NCI-H460 (cell line): ENCODE results near the gene TARM1. TPM values are rescaled to one million over a fixed set of nuclear protein-coding genes. Genes with fewer than 3 reads are reported as not detected.
A peak's percentile ranks its signal among the peaks of the same experiment; 100 is the strongest.

Experiments used
- DNase-seq: peaks from one replicate; pipeline ENCODE4 v3.0.0-alpha.2; 2016; ENCODE audit warnings: low read depth; ENCODE audit errors: extremely low read depth
- polyA plus RNA-seq: library from polyadenylated mRNA; depleted of rRNA; stranded (reverse); fragments of >200 nt; gene quantifications from 2 replicates; pipeline ENCODE4 v1.2.3, GENCODE V29; 2014; cell fraction: nucleus; rRNA removed
- total RNA-seq: library from RNA; depleted of rRNA; stranded (reverse); fragments of >200 nt; shearing (Covaris generic); gene quantifications from 2 replicates; pipeline ENCODE4 v1.2.3, GENCODE V29; 2014; rRNA removed

The TARM1 gene
- not detected in 2 replicates for total RNA-seq
- polyA plus RNA-seq = not detected in 2 replicates

DNA sequence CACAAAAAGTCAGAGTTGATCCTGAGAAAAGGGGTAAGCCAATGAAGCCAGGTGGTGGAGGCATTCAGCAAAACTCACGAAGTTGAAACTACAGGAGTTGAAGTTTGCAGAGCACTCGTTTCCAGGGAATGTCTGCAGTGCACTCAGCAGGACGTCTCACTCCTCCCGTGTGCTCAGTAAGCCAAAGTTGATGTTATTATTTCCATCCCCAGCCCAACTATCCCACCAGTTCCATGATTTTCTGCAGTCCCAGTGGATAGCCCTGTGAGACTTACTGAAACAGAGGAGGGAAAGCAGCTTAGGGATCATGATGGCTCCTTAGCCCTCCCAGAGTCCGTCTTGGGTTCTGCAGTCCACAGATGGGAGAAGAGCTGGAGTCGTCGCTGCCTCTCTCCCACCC is at the start of gene TARM1:
Gene TARM1 (minus strand): TSS at position 334 of the 400 bp plus-strand sequence. CDS start 25 bp downstream, at position 309.
- DNase-seq = no peak

DNA sequence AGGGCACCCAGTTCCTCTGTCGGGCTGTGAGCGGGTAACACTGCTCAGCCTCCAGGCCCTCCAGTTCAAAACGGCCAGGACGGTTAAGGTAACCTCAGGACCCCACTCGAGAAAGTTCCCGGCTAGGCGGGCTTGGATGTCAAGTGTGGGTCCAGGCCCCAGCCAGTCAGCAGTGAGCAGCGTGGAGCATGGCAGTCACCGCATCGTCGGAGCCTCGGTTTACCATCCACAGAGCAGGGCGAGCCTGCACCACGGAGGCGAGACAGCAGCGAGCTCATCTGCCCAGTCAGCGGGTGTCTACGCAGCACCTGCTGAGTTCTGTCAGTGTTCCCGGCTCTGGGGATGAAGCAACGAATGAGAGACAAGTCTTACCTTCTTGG is 48.4 kb upstream of the TARM1 start:
- no peak for DNase-seq

DNA sequence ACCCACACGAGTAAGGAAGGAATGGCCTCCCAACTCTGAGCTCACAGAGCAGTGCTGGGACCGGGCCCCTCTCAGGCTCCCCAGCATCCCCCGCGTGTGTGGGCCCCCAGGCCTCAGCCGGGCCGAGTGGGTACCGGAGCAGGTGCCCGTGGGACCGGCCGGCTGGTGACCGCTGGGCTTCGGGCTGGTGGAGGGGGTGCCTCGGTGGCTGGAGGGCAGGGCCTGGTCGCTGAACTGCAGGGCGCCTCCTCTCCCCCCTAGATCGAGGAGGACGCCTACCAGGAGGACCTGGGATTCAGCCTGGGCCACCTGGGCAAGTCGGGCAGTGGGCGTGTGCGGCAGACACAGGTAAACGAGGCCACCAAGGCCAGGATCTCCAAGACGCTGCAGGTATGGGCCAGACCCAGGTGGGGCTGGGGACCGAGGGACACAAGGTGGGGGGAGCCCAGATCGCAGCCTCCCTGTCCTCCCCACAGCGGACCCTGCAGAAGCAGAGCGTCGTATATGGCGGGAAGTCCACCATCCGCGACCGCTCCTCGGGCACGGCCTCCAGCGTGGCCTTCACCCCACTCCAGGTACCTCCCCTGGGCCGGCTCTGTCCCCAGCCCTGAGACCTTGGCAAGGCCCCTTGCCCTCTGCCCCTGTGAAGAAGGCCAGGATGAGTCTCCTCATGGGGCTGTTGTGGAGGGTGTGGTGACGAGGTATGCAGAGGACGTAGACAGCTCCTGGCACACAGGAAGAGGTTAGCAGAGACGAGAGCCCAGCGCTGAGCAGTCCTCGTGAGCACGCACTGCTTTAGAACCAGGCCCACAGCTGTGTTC is 47.8 kb upstream of the TARM1 start:
- DNase-seq = no peak

DNA sequence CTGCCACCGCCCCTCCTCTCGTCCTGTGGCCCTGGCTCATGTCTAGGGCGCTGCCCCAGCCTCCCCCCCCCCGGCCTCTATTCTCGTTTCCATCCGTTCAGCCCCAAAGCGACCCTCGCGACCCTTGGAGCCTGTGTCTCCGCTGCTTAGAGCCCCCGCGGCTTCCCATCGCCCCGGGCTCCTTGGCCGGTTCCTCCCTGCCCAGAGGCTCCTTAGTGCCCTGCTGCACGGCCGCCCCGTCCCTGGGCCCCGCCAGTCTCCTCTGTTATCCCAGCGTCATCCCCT is 47.2 kb upstream of the TARM1 start:
- DNase-seq = no peak

DNA sequence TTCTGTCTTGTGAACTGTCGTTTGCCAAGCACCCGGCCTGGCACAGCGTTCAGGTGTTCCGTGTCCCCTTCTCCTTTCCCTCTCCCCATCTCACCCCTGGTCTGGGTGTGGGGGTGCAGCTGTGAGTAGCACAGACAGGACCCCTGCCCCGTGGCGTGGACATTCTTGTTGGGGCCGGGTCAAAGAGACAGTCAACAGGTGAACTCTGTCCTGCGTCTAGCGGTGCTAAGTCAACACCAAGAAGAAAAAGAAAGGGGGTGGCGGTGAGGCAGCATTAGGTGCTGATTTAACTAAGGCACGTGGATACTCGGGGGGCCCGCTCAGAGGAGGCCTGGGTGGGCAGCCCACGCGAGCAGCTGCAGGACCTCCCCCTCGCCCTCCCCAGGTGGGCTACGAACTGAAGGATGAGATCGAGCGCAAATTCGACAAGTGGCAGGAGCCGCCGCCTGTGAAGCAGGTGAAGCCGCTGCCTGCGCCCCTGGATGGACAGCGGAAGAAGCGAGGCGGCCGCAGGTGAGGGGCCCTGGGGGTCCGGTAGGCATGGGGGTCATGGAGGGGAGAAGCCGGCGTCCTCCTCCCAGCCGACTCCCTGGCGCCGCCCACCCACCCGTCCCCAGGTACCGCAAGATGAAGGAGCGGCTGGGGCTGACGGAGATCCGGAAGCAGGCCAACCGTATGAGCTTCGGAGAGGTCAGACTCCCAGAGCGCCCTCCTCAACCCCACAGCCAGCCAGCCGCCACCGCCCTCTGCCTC is 46.7 kb upstream of the TARM1 start:
- DNase-seq = no peak

DNA sequence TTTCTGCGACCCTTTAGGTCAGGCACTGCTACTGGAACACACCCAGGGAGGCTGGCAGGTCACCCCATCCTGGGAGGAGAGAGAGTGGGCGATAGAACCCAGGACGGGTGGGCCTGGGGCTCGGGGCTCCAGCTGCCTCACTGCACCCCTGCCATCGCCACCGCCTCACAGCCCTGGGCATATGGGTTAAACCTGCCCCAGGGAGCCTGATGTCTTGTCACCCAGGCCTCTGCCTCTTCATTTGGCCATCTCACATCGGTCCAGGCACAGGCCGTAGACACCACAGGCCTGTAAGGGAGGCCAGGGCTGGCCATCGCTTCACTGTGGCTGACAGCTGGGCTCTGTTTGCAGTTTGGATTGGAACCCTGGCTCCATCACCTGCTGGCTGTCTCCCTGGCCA is 44.5 kb upstream of the TARM1 start:
- DNase-seq = no peak

DNA sequence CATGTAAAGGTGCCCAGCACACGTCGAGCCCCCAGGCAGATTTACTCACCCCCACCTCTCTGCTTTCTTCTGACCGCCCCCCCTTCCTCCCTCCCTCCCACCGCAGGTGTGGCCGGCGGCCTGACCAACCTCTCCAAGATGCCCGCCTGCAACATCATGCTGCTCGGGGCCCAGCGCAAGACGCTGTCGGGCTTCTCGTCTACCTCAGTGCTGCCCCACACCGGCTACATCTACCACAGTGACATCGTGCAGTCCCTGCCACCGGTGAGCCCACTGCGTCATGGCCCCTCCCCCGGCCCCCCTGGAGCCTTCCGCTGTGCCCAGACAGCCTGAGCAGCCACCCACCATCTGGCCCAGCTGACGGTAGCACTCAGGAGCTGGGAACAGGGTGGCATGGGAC is 43.2 kb upstream of the TARM1 start:
- no peak for DNase-seq

DNA sequence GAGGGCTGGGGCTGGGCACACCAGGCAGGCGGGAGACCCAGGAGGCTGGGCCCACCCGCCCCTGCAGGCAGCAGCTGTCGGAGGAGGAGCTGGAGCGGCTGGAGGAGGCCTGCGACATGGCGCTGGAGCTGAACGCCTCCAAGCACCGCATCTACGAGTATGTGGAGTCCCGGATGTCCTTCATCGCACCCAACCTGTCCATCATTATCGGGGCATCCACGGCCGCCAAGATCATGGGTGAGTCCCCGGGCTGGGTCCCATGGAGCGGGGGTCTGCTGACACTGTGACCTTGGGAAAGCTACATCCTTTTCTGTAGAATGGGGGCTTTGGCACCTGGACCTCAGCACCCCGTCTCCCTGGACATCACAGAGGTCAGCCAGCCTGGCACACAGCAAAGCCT is 42.5 kb upstream of the TARM1 start:
- no peak for DNase-seq

DNA sequence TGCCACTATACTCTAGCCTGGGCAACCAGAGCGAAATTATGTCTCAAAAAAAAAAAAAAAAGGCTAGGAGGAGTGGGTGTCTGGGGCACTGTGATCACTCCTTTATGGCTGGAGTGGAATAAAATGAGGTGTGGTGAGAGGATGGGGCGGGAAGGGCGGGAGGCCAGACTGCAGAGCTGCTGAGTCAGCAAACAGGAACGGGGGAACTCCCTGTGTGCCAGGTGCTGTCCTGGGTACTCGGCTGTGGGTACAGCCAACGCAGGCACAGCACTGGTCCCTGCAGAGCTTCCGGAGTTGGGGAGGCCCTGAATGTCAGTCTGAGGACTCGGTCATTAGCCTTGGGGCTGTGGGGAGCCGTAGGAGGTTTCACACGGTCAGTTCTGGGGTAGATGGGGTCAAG is 40.1 kb upstream of the TARM1 start:
- DNase-seq = no peak

DNA sequence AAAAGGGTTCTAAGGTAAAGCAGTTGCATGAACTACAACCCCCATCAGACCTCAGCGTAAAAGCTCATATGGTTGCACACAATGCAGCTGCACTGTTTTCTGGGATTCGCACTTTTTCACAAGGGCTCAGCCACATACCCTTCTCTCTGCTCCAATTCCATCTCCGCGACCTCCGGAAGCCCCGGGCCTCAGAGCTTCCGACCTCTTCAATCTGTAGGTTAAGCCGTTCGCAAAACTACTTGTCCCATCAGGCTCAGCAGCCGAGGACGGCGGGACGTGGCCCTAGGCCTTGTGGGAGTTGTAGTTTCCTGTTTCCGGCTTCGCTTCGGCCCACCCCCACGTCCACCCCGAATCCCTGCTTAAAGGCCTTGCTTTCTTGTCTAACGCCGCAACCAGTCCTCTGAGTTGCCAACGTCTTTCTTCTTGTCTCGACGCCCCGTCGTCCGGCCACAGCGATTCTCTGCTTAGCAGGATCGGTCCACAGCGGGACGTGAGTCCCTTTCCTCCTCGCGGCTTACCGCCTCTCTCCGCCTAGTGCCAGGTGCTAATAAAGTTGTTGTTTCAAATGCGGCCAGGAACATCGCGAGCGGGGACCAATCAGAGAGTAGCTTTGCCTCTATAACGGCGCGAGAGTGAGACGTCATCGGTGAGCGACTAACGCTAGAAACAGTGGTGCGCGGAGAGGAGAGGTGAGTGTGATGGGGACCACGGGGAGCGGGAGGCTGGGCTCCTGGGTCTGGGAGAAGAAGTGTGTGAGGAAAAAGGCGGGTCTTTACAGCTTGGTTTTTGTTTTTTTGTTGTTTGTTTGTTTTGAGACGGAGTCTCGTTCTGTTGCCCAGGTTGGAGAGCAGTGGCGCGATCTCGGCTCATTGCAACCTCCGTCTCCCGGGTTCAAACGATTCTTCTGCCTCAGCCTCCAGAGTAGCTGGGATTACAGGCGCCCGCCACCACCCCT is 34.2 kb upstream of the TARM1 start, which contains the start of the genes PRPF31 and TFPT:
Gene PRPF31 (plus strand): TSS at position 646 of the 955 bp plus-strand sequence. CDS start 2,525 bp downstream, outside the sequence.
Gene TFPT (minus strand): TSS at position 549 of the 955 bp plus-strand sequence. CDS start 388 bp downstream, at position 161.
- peak; percentile 96 for DNase-seq

DNA sequence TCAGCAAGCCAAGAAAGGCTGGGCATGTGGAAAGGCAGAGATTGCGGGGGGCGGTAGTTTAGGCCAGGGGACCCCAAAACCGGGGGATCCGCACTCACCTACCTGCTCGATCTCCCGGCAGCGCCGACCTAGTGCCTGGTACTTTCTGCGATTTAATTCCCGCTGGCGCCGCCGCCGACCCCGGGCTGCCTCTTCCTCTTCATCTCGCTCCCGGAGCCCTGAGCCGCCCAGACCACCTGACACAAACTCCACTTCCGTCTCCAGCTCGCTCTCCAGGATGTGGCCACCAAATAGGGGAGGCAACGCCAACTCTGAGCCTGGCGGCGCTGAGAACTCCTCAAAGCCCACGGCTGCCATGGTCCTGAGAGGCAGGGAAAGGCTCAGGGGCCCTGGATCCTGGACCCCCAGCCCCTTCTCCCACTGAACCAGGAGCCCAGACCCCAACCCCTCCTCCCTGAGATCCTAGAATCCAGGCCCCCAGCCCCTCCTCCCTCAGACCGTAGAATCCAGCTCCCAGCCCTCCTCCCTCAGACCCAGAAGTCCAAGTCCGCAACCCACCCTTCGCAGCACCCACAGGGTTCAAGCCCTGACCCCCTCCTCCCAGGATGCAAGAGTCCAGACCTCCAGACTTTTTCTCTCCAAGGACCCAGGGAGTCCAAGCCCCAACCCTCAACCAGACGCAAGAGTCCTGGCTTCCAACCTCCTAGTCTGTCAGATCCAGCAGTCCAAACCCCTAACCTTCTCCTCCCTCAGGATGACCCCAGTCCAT is 33.4 kb upstream of the TARM1 start:
- DNase-seq = no peak

DNA sequence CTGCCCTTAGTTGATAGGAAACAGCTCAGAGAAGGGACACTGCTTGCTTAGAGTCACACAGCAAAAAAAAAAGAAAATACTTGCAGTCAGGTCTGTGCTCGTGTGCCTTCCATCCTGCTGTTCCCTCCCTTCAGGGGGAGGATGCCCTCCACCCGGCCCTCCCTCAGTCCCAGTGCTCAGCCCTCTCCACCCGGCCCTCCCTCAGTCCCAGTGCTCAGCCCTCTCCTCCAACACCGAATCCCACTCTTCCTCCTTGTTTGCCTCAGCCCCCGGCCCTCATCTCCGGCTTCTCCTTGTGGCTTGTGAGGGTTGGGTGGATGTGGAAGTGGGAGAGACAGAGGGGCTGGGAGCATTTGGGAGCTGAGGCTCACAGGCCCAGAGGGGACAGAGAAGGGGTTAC is 28.5 kb upstream of the TARM1 start:
- DNase-seq = no peak

DNA sequence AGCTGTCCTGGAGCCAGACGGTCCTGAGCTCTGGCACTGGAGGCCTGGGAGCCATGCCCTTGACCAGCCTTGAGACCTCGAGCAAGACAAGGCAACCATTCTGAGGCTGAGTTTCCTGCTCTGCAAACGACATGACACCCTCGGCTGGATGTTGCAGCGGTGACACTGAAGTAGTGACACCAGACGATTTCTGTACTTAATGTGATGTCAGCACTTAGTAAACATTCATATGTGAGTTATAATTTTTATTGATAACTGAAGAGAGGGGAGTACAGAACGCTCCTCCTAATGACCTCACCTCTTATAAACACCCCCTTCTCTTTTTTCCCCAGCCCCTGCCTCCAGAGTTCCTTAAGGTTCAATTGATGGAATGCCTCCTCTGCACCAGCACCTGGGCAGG is 27.3 kb upstream of the TARM1 start:
- DNase-seq = no peak

DNA sequence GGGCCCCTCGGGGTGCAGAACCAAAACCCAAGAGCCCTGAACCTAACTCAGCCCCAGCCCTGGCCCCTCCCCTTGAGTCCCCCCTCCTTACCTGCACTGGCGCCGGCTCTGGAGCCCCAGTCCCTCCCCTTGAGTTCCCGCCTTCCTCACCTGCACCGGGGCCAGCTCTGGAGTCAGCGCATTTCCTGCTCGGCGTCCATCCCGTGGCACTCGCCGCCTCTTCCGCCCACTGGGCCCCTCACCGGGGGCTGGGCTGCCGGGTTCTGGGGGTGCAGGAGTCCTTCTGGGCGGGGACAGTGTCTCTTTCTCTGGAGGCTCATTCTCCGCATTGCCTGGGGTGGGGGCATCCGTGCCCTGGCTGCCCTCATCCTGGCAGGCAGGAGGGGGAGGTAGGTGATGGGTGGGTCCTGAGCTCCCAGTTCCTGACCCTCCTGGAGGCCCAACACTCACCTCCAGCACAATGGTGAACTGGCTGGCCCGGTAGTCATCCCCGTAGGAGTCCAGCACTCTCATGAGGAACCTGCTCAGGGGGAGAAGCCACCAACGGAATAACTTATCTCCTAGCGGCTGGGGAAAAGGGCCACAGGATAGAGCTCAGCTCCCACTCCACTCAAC is 26.8 kb upstream of the TARM1 start:
- no peak for DNase-seq

DNA sequence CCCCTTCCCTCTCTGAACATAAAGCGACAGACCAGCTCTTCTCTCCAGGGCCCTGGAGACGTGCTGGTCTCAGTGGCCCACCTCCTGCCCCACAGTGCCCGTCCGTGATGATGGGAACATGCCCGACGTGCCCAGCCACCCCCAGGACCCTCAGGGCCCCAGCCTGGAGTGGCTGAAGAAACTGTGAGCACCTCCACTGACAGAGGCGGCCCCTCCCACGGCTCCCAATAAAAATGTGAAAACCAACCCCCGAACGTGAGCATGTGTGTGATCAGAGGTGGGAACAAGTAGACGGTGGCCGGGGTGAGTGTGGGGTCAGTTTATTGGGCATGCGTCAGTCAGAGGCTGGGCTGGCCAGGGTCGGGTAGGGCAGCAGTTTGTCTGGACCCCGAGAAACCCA is 25.6 kb upstream of the TARM1 start:
- DNase-seq = no peak

DNA sequence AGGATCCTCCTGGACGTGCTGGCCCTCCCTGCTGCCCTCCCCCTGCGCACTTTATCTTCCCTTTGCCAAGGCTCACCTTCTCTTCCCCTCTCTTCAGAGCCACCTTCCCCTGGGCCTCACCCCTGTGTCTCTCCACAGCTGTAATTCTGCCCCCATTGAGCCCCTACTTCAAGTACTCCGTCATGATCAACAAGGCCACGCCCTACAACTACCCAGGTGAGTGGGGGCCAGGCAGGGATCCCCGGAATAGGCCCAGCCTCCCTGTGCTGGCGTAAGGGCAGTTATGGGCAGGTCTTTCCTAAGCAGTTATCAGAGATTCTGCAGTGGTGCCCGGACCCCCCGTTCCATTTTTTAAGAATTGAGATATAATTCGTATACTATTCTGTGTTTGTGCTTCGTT is 24.6 kb upstream of the TARM1 start:
- no peak for DNase-seq

DNA sequence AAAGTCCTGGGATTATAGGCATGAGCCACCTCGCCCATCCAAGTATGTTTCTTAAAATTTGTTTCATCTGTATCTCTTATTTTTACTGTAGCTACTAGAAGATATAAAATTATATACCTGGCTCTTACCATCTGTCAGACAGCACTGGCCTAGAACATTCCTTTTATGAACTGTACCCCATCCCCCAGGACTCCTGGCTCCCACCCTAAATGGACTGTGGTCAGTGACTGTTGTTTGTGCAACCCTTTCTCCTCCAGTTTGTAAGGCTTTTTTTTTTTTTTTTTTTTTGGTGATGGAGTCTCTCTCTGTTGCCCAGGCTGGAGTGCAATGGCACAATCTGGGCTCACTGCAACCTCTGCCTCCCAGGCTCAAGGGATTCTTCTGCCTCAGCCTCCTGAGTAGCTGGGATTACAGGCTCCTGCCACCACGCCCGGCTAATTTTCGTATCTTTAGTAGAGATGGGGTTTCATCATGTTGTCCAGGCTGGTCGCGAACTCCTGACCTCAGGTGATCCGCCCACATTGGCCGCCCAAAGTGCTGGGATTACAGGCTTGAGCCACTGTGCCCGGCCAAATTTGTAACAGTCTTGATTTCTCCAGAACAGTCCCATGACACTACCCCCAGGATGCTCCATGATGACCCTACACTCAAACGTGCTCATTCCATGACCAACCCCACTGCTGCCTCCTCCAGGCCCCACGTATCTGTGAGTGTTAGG is 24.0 kb upstream of the TARM1 start:
- DNase-seq = no peak

DNA sequence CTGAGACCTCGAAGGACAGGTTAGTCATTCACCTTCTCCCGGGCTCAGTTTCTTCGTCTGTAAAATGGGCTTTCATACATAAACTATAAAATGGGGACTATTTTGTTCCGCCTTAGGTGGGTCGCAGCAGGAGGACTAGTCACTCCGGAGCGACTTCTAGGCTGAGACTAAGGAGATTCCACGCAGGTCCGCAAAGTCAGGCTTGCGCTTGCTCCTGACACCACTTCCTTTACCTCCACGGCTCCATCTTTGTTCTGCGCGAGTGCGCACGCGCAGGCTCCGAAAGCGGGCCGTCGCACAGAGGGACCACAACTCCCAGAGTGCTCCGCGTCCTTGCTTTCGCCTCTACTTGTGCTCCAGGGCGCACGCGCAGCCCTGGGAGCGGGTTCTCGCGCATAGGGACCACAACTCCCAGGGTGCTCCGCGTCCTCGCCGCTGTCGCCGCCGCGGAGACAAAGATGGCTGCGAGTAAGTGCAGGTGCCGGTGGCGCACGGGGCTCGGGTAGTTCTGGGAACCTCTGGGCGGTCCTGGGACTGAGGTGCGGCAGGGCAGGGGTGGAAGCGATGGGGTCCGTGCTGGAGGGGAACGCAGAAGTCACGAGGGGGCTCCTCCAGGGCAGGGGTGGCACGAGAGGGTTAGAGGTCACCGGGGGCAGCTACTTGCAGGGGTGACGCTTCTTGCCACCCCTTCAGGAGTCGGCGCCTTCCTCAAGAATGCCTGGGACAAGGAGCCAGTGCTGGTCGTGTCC is 21.4 kb upstream of the TARM1 start, which contains the start of gene NDUFA3:
Gene NDUFA3 (plus strand): TSS at position 435 of the 749 bp plus-strand sequence. CDS start 24 bp downstream, at position 459.
- peak; percentile 95 for DNase-seq
